ENCODE measurements around the gene RPN1. TPM values are rescaled to one million over a fixed set of nuclear protein-coding genes. Genes with fewer than 3 reads are reported as not detected.
"Not testable (repeated sequence)": the region's sequence is repeated elsewhere in the genome, so short reads cannot be mapped to it uniquely, and the experiment has no call there.

Gene RPN1
- total and polyA plus RNA-seq, 3 donors from 2014 or later, result 200 to 266 (median 259) TPM

DNA sequence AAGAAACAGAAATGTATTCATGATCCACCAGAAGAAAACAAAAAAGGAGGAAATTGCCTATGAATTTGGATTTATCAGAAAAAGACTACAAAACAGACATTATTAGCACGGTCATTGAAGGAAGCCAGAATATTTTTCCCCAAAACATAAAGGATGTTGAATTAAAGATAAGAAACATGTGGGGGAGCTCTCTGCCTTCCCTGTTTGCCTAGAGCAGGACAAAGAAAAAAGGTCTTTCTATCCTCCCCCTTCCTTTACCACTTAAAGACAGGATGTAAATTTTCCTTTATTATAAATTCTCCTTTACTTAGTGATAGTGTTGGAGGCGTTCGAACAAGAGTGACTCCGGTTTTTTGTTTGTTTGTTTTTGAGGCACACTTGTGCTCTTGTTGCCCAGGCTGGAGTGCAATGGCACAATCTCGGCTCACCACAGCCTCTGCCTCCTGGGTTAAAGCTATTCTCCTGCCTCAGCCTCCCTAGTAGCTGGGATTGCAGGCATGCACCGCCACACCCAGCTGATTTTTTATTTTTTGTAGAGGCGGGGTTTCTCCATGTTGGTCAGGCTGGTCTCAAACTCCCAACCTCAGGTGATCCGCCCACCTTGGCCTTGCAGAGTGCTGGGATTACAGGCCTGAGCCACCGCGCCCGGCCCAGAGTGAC lies 14.9 kb upstream of the RPN1 start:
- Histone ChIP-seq H3K27me3 (no peaks in the 10 kb centered on the region), H3K27ac (no peak overlapping the region), H3K4me3 (no peak overlapping the region), H3K9me3 (no peaks in the 10 kb centered on the region), H3K4me1 (no peaks in the 10 kb centered on the region), H3K36me3 (ENCODE audit: low read depth, missing control alignments) (no peaks in the 10 kb centered on the region)
- intact Hi-C loops (cut with DNase I; ENCODE audit: low total_unique reads), result no loop called here
- TF ChIP-seq, protein P1, sequence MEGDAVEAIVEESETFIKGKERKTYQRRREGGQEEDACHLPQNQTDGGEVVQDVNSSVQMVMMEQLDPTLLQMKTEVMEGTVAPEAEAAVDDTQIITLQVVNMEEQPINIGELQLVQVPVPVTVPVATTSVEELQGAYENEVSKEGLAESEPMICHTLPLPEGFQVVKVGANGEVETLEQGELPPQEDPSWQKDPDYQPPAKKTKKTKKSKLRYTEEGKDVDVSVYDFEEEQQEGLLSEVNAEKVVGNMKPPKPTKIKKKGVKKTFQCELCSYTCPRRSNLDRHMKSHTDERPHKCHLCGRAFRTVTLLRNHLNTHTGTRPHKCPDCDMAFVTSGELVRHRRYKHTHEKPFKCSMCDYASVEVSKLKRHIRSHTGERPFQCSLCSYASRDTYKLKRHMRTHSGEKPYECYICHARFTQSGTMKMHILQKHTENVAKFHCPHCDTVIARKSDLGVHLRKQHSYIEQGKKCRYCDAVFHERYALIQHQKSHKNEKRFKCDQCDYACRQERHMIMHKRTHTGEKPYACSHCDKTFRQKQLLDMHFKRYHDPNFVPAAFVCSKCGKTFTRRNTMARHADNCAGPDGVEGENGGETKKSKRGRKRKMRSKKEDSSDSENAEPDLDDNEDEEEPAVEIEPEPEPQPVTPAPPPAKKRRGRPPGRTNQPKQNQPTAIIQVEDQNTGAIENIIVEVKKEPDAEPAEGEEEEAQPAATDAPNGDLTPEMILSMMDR (IDR thresholded peaks at IDR 0.05), result no peak
- TF ChIP-seq POLR2A (IDR thresholded peaks at IDR 0.05), result no peak
- DNase-seq, result no peak
- 55 to 59% methylated on average over 11 of the region's 11 CpGs for WGBS, 2 donors

DNA sequence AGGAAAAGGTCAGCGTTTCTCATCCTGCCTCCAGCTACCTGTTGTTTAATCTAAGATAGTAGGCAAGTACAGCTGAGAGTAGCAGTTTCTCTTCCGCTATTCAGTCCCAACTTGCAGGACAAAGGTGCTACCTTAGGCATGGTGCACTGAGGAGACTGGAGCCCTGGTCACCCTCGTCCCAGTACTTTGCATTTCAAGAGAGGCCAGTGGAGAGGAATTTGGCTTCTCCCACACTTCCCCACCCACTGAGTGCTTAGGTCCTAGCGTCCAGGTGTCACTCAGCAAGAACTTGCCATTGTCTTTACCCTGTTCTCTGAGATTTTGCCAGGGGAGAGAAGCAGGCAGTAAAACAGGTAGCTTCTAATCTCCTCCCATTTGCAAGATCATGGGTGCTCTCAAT lies 12.5 kb upstream of the RPN1 start:
- Histone ChIP-seq H3K36me3 (ENCODE audit: low read depth, missing control alignments) (no peaks in the 10 kb centered on the region), H3K27ac (no peak overlapping the region), H3K4me1 (no peaks in the 10 kb centered on the region), H3K27me3 (no peaks in the 10 kb centered on the region), H3K4me3 (no peak overlapping the region), H3K9me3 (no peaks in the 10 kb centered on the region)
- DNase-seq, result no peak
- 84 to 86% methylated on average over 4 of the region's 4 CpGs for WGBS, 2 donors
- no peak for TF ChIP-seq POLR2A (IDR thresholded peaks at IDR 0.05)
- TF ChIP-seq, protein P1 (IDR thresholded peaks at IDR 0.05), result no peak
- intact Hi-C loops (cut with DNase I; ENCODE audit: low total_unique reads), result no loop called here

GRCh38 chr3:128655531-128655930 lies 4.9 kb upstream of the RPN1 start:
- no peaks in the 10 kb centered on the region for H3K9me3 ChIP-seq
- no peak for TF ChIP-seq POLR2A (IDR thresholded peaks at IDR 0.05)
- TF ChIP-seq, protein P1 (IDR thresholded peaks at IDR 0.05), result no peak
- H3K4me1 ChIP-seq, result no peaks in the 10 kb centered on the region
- no peaks in the 10 kb centered on the region for H3K36me3 ChIP-seq (ENCODE audit: low read depth, missing control alignments)
- intact Hi-C loops (cut with DNase I; ENCODE audit: low total_unique reads), result no loop called here
- H3K27ac ChIP-seq, result no peak overlapping the region
- H3K27me3 ChIP-seq, result no peaks in the 10 kb centered on the region
- 85% methylated on average over 3 of the region's 3 CpGs for WGBS, 2 donors
- DNase-seq, result no peak
- no peak overlapping the region for H3K4me3 ChIP-seq

DNA sequence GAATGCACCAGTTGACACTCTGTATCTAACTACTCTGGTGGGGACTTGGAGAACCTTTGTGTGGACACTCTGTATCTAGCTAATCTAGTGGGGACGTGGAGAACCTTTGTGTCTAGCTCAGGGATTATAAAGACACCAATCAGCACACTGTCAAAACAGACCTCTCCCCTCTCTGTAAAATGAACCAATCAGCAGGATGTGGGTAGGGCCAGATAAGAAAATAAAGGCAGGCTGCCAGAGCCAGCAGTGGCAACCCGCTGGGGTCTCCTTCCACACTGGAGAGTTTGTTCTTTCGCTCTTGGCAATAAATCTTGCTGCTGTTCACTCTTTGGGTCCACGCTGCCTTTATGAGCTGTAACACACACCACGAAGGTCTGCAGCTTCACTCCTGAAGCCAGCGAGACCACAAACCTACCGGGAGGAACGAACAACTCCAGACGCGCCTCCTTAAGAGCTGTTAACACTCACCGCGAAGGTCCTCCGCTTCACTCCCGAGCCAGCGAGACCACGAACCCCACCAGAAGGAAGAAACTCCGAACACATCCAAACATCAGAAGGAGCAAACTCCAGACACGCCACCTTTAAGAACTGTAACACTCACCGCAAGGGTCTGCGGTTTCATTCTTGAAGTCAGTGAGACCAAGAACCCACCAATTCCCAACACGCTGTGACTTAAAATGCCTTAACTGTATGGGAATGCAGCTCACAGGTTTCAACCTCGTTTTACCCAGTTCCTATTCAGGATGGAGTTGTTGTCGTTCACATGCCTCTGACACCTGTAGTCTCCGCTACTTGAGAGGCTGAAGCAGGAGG lies 3.6 kb upstream of the RPN1 start:
- DNase-seq, result peak; percentile 67
- H3K27me3 ChIP-seq; H3K36me3 ChIP-seq (ENCODE audit: low read depth, missing control alignments); H3K4me1 ChIP-seq; intact Hi-C loops (cut with DNase I; ENCODE audit: low total_unique reads); H3K9me3 ChIP-seq: not testable (repeated sequence)
- 56 to 58% methylated on average over 24 of the region's 24 CpGs for WGBS, 2 donors
- peak overlapping the region; percentile 50 to 61 for H3K27ac ChIP-seq
- H3K4me3 ChIP-seq, result peak overlapping the region; percentile 6 to 56

GRCh38 chr3:128653383-128653992 lies 2.9 kb upstream of the RPN1 start:
- H3K4me1 ChIP-seq; H3K36me3 ChIP-seq (ENCODE audit: low read depth, missing control alignments); H3K27me3 ChIP-seq; intact Hi-C loops (cut with DNase I; ENCODE audit: low total_unique reads); H3K9me3 ChIP-seq: not testable (repeated sequence)
- DNase-seq, result peak; percentile 82
- Histone ChIP-seq H3K4me3 (peak overlapping the region; percentile 15 to 56), H3K27ac (peak overlapping the region; percentile 36 to 44)
- 21 to 35% methylated on average over 18 to 28 of the region's 43 CpGs for WGBS, 2 donors
- TF ChIP-seq, protein P1 (IDR thresholded peaks at IDR 0.05), result peak in 1 of 3 experiments; percentile 43

Measured in testis (tissue), 3 donors.